ENCODE results near the gene PAX5. TPM values are rescaled to one million over a fixed set of nuclear protein-coding genes. Genes with fewer than 3 reads are reported as not detected.
A peak's percentile ranks its signal among the peaks of the same experiment; 100 is the strongest.

The PAX5 gene
- total RNA-seq, 4 donors from 2014 or later: 0.95 to 61.9 (median 3.6) TPM; not detected in 1

DNA sequence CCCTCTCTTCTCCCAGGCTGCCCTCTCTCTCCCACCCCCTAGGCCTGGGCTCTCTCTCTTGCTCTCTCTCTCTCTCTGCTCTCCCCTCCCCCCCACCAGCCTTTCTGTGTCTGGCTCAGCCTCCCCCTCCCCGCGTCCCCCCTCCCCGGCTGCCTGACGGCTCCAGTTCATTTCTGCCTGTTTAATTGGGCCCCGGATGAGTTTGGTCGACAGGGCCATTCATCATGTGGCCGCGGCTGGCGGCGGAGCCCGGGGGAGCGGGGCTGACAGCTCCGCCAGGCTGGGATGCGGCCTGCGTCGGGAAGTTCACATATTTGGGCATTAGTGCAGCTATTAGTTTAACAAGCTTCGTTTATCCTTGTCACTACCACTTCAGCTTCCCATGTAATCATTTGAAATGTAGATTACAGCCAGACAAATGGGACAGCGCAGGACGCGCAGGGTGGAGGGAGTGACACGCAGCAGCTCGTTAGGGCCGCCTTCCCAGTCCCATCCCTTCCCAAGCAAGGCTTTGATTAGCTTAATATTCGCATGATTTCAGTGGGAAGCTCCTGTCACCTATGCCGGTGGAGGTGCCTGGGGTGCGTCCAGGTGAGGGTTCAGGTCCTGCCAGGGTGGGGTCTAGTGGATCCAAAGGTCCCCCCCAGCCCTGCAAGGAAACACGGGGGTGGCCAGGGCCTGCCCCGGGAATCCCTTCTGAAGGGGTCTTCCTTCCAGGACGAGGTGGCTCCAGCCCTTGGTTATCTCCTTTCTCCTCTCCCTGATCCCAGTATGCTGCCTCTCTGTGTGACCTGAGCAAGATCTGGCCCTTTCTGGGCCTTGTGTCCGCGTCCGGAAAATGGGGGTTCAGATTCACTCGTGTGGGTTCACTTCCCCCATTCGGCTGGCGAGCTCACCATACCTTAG, 214.8 kb downstream of the PAX5 start:
- peak overlapping the region in 1 of 4 donors; percentile 36 for H3K4me3 ChIP-seq
- TF ChIP-seq, protein P1, sequence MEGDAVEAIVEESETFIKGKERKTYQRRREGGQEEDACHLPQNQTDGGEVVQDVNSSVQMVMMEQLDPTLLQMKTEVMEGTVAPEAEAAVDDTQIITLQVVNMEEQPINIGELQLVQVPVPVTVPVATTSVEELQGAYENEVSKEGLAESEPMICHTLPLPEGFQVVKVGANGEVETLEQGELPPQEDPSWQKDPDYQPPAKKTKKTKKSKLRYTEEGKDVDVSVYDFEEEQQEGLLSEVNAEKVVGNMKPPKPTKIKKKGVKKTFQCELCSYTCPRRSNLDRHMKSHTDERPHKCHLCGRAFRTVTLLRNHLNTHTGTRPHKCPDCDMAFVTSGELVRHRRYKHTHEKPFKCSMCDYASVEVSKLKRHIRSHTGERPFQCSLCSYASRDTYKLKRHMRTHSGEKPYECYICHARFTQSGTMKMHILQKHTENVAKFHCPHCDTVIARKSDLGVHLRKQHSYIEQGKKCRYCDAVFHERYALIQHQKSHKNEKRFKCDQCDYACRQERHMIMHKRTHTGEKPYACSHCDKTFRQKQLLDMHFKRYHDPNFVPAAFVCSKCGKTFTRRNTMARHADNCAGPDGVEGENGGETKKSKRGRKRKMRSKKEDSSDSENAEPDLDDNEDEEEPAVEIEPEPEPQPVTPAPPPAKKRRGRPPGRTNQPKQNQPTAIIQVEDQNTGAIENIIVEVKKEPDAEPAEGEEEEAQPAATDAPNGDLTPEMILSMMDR (IDR thresholded peaks at IDR 0.05): no peak
- TF ChIP-seq POLR2A (IDR thresholded peaks at IDR 0.05): no peak
- DNase-seq: peak in 1 of 3 donors; percentile 44
- H3K4me1 ChIP-seq: no peaks in the 10 kb centered on the region
- no peaks in the 10 kb centered on the region for H3K36me3 ChIP-seq
- no peak overlapping the region for H3K27ac ChIP-seq
- H3K27me3 ChIP-seq: peaks cover 0 to 5% of the 10 kb centered on the region in 2 donors
- H3K9me3 ChIP-seq: no peaks in the 10 kb centered on the region

DNA sequence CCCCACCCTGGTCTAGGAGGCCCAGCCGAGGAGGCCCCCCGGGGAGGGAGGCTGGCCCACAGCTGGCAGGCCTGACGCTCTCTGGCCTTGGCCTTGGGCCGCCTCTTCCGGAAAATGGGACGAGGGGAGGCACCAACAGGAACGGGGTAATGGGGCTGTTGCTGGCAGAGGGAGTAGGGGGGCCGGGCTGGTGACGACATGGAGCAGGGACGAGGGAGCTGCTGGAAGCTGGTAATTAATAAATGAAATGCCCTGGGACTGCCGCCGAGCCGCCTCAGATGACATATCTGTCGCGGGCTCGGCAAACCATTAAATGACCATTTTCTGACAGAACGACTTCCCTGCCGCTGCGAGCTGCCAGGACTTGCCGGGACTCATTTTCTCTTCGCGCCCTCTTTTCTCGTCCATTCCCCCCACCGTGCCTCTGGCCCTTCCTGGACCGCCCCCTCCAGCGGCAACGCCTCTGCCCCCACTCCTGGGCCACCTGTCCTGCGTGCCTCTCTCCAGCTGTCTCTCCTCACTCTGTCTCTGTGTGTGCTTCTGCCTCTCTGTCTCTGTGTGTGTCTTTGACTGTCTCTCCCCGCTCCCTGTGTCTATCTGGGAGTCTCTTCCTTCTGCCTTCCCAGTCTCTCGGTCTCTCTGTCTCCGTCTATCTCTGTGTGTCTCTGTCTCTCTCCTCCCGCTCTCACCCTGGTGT, 215.7 kb downstream of the PAX5 start:
- no peak overlapping the region for H3K27ac ChIP-seq
- peak overlapping the region in 3 of 4 donors; percentile 6 to 40 (median 36) for H3K4me3 ChIP-seq
- no peaks in the 10 kb centered on the region for H3K9me3 ChIP-seq
- peaks cover 0 to 5% of the 10 kb centered on the region in 2 donors for H3K27me3 ChIP-seq
- peak in 1 of 3 donors; percentile 40 for DNase-seq
- no peaks in the 10 kb centered on the region for H3K36me3 ChIP-seq
- H3K4me1 ChIP-seq: no peaks in the 10 kb centered on the region
- TF ChIP-seq, protein P1 (IDR thresholded peaks at IDR 0.05): no peak
- TF ChIP-seq POLR2A (IDR thresholded peaks at IDR 0.05): no peak

DNA sequence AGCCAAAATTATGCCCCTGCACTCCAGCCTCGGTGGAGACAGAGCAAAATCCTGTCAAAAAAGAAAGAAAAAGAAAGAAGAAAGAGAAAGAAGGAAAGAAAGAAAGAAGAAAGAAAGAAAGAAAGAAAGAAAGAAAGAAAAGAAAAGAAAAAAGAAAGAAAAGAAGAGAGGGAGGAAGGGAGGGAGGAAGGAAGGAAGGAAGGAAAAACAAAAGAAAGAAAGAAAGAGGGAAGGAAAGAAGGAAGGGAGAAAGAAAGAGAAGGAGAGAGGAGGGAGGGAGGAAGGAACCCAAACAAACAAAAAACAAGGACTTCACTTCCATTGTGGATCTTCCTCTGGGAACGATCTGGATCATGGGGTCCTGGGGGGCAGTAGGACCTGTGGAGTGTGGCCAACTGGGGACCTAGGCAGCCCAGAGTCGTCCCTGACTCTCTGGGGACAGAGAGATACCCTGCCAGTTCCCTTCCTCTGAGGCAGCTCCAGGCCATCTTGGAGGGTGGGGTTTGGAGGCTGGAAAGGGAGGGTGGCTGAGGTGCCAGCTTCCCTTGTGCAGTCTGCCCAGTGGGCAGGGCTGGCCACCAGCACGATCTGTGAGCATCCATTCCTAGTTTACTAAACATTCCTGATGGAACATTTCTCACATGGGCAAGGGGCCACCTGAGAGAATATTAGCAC, 216.8 kb downstream of the PAX5 start:
- no peak for DNase-seq
- Histone ChIP-seq H3K4me3 (no peak overlapping the region), H3K27me3 (peaks cover 0 to 5% of the 10 kb centered on the region in 2 donors), H3K27ac (no peak overlapping the region), H3K4me1 (no peaks in the 10 kb centered on the region), H3K36me3 (no peaks in the 10 kb centered on the region), H3K9me3 (no peaks in the 10 kb centered on the region)
- TF ChIP-seq POLR2A (IDR thresholded peaks at IDR 0.05): no peak
- TF ChIP-seq, protein P1 (IDR thresholded peaks at IDR 0.05): no peak

DNA sequence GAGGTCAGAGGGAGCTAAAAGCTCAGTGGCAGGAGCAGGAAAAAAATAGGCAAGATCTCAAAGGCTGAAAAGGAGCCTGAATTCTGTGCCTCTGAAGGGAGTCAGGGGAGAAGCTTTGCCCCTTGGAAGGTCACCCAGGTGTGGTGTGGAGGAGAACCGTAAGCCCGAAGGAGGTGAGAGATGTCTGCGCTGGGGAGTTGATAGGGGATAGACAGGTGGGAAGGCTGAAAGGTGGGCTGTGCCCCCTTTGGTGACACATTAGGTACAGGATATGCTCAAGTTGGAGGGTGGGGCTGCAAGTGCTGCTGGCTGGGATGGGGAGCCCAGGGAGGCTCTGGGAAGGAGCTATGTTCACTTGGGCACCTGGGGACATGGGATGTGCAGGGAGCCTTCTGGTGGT, 217.7 kb downstream of the PAX5 start:
- no peak overlapping the region for H3K27ac ChIP-seq
- H3K4me1 ChIP-seq: no peaks in the 10 kb centered on the region

DNA sequence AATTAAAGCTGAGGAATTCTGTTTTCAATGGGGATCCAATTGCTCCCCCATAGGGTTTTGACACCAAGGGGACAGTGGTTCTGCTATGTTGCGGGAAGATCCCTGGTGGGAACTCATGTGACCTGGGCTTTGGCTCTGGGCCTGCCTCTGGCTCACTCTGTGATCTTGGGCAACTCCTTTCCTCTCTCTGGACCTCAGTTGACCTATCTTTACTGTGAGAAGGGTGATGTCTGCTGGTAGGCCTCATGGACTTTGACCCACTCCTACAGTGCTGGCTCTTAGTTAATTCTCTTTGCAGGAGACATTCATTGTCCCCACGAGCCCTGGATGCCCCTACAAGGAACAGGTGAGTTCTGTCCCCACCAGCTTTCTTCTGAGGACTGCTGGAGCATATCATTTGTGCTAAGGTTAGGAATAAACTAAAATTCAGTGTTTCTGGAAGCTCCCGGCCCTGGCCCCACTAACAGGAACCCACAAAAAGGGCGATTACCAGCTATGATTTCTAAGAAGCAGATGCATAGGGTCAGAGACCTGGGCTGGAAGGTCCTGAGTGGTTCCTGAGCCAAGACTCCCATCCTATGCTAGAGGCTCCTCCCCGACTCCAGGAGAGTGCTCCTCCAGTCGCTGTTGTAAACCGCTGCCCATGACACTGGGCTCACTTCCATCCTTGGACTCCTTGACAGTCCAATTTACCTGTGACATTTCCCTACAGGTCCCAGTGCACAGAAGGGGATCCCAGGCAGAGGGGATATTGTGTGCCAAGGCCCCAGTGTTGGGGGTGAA, 218.3 kb downstream of the PAX5 start:
- no peaks in the 10 kb centered on the region for H3K9me3 ChIP-seq
- H3K27ac ChIP-seq: no peak overlapping the region
- TF ChIP-seq, protein P1 (IDR thresholded peaks at IDR 0.05): no peak
- no peak for TF ChIP-seq POLR2A (IDR thresholded peaks at IDR 0.05)
- H3K4me3 ChIP-seq: no peak overlapping the region
- H3K27me3 ChIP-seq: peaks cover 0 to 5% of the 10 kb centered on the region in 2 donors
- no peaks in the 10 kb centered on the region for H3K4me1 ChIP-seq
- no peak for DNase-seq
- no peaks in the 10 kb centered on the region for H3K36me3 ChIP-seq

More for the DNA sequence above, 217.7 kb downstream of the PAX5 start:
- Histone ChIP-seq H3K9me3 (no peaks in the 10 kb centered on the region), H3K4me3 (no peak overlapping the region), H3K36me3 (no peaks in the 10 kb centered on the region), H3K27me3 (peaks cover 0 to 5% of the 10 kb centered on the region in 2 donors)
- no peak for TF ChIP-seq POLR2A (IDR thresholded peaks at IDR 0.05)
- DNase-seq: no peak
